Suprapubic skin (tissue), 4 donors: Measurements from ENCODE around the gene HOXD9. TPM values are rescaled to one million over a fixed set of nuclear protein-coding genes. Genes with fewer than 3 reads are reported as not detected.

Experiments
- DNase-seq, 2 donors: peaks; one replicate each; pipeline ENCODE4 v3.0.0-alpha.2; 2019; ENCODE audit warnings: low spot score in 2 of 2
- H3K27ac ChIP-seq: fragments of 200-600 bp; sonication (generic); one replicate; pipeline ENCODE4 v1.5.1; 2019
- H3K27me3 ChIP-seq: fragments of 200-600 bp; sonication (generic); one replicate; pipeline ENCODE4 v1.5.1; 2019
- H3K36me3 ChIP-seq: fragments of 200-600 bp; sonication (generic); one replicate; pipeline ENCODE4 v1.5.1; 2019
- H3K4me1 ChIP-seq: fragments of 200-600 bp; sonication (generic); one replicate; pipeline ENCODE4 v1.5.1; 2019
- H3K4me3 ChIP-seq: fragments of 200-600 bp; sonication (generic); one replicate; pipeline ENCODE4 v1.5.1; 2019; ENCODE audit warnings: mild to moderate bottlenecking
- H3K9me3 ChIP-seq: fragments of 200-600 bp; sonication (generic); one replicate; pipeline ENCODE4 v1.5.1; 2019
- CTCF ChIP-seq, 2 donors: fragments of 200-600 bp in 1 of 2; fragments of 450-650 bp in 1 of 2; sonication (generic) in 1 of 2; IDR thresholded peaks; one replicate each; pipeline ENCODE4 v1.5.1; 2016 to 2019; ENCODE audit warnings: antibody characterized with exemption in 2 of 2, mild to moderate bottlenecking in 1 of 2, moderate library complexity in 1 of 2
- EP300 ChIP-seq: sonication (generic); formaldehyde crosslinking; IDR thresholded peaks from one replicate; pipeline ENCODE4 v1.6.1; 2017; ENCODE audit warnings: antibody characterized with exemption
- POLR2A ChIP-seq, 2 donors: fragments of 450-650 bp; IDR thresholded peaks; one replicate each; pipeline ENCODE4 v1.6.1; 2017; ENCODE audit warnings: antibody characterized with exemption in 2 of 2, mild to moderate bottlenecking in 2 of 2, moderate library complexity in 2 of 2
- POLR2AphosphoS5 ChIP-seq, 3 donors: sonication (generic); formaldehyde crosslinking; IDR thresholded peaks; one replicate each; pipeline ENCODE4 v1.6.1; 2017; ENCODE audit warnings: antibody characterized with exemption in 3 of 3
- WGBS: methylation state at CpG from one replicate; pipeline ENCODE4 v1.1.5; 2018; 5-methylcytosine and 5-hydroxymethylcytosine counted together
- total RNA-seq, 4 donors: library from RNA; depleted of rRNA; stranded (reverse); fragments of >200 nt; gene quantifications; one replicate each; pipeline ENCODE4 v1.1.0, GENCODE V29; 2016

HOXD9 gene
- total RNA-seq, 4 donors from 2014 or later: 0.26 to 3.1 (median 2.6) TPM; not detected in 1

GRCh38 chr2:176097820-176098365, 24.6 kb upstream of the HOXD9 start:
- TF ChIP-seq POLR2AphosphoS5 (IDR thresholded peaks at IDR 0.05): no peak
- TF ChIP-seq EP300: no peak
- no peak for TF ChIP-seq POLR2A (IDR thresholded peaks at IDR 0.05)
- TF ChIP-seq CTCF (IDR thresholded peaks at IDR 0.05): no peak
- H3K27ac ChIP-seq: no peak overlapping the region
- 5% methylated on average over 17 of the region's 18 CpGs for WGBS
- no peak for DNase-seq
- H3K27me3 ChIP-seq: peaks cover 100% of the 10 kb centered on the region
- H3K9me3 ChIP-seq: no peaks in the 10 kb centered on the region
- H3K4me1 ChIP-seq: peaks cover 47% of the 10 kb centered on the region
- H3K36me3 ChIP-seq: no peaks in the 10 kb centered on the region
- H3K4me3 ChIP-seq: peak overlapping the region; percentile 47

GRCh38 chr2:176098366-176099158, 24.0 kb upstream of the HOXD9 start:
- Histone ChIP-seq H3K36me3 (no peaks in the 10 kb centered on the region), H3K4me3 (no peak overlapping the region), H3K9me3 (no peaks in the 10 kb centered on the region), H3K27ac (no peak overlapping the region), H3K27me3 (peaks cover 100% of the 10 kb centered on the region), H3K4me1 (peaks cover 40% of the 10 kb centered on the region)
- WGBS: no CpG with 5 or more reads among the region's 35 CpGs
- peak in 1 of 2 donors; percentile 58 for DNase-seq
- no peak for TF ChIP-seq POLR2AphosphoS5 (IDR thresholded peaks at IDR 0.05)
- no peak for TF ChIP-seq EP300
- no peak for TF ChIP-seq CTCF (IDR thresholded peaks at IDR 0.05)
- no peak for TF ChIP-seq POLR2A (IDR thresholded peaks at IDR 0.05)

- Histone ChIP-seq H3K4me3 (no peak overlapping the region), H3K4me1 (peaks cover 45% of the 10 kb centered on the region), H3K36me3 (no peaks in the 10 kb centered on the region), H3K27ac (no peak overlapping the region), H3K9me3 (no peaks in the 10 kb centered on the region), H3K27me3 (peaks cover 100% of the 10 kb centered on the region)
- WGBS: 19% methylated on average over 13 of the region's 30 CpGs
- no peak for TF ChIP-seq POLR2A (IDR thresholded peaks at IDR 0.05)
- TF ChIP-seq CTCF (IDR thresholded peaks at IDR 0.05): no peak
- no peak for TF ChIP-seq EP300
- no peak for TF ChIP-seq POLR2AphosphoS5 (IDR thresholded peaks at IDR 0.05)
- DNase-seq: no peak
Measured at GRCh38 chr2:176099159-176099727, 23.3 kb upstream of the HOXD9 start.

- Histone ChIP-seq H3K4me3 (no peak within 1 kb of the TSS), H3K4me1 (peaks cover 52% of the 10 kb centered on the region), H3K27ac (no peak within 1 kb of the TSS), H3K27me3 (peaks cover 100% of the 10 kb centered on the region), H3K9me3 (no peaks in the 10 kb centered on the region), H3K36me3 (no peaks in the 10 kb centered on the region)
- 11% methylated on average over 8 of the region's 70 CpGs for WGBS
- peak; percentile 39 to 70 for DNase-seq
- TF ChIP-seq EP300 (no peak), POLR2A (IDR thresholded peaks at IDR 0.05) (no peak), POLR2AphosphoS5 (IDR thresholded peaks at IDR 0.05) (no peak), CTCF (IDR thresholded peaks at IDR 0.05) (no peak)
Measured at GRCh38 chr2:176099728-176100546, 22.6 kb upstream of the HOXD9 start, which contains the start of gene HOXD12. HOXD12 (plus strand) TSS chr2:176099795; CDS start chr2:176099802, 7 bp downstream.
